H1 (cell line): ENCODE data around the gene EBF3. TPM values are rescaled to one million over a fixed set of nuclear protein-coding genes. Genes with fewer than 3 reads are reported as not detected.

Source experiments
- CTCF ChIA-PET: fragments of 300-600 bp; sonication (Branson Sonifier 250); formaldehyde crosslinking; loops from one replicate; lab custom pipeline; 2021; ENCODE audit not compliant: partially characterized antibody; lab: Charles Lee
- POLR2A ChIA-PET: fragments of 300-600 bp; sonication (Branson Sonifier 250); formaldehyde crosslinking; loops from one replicate; lab custom pipeline; 2021; ENCODE audit warnings: inconsistent platforms; ENCODE audit not compliant: partially characterized antibody; lab: Charles Lee
- DNase-seq, 2 experiments: peaks; one replicate each; pipeline versions ENCODE4 v3.0.0 to v3.0.0-alpha.2; 2010 to 2022; ENCODE audit warnings: low spot score in 2 of 2, low read depth in 1 of 2, mixed read lengths in 1 of 2
- FAIRE-seq: peaks from 2 replicates; lab custom pipeline; 2011; peaks lifted over from hg19 to GRCh38; lab: Jason Lieb, UNC
- H2AFZ ChIP-seq: 2 replicates; pipeline ENCODE4 v1.8.1; 2012; ENCODE audit warnings: low read length, inconsistent platforms
- H2AK5ac ChIP-seq: 2 replicates; pipeline ENCODE4 v1.6.1; 2013; ENCODE audit warnings: low read depth, low read length
- H2BK120ac ChIP-seq: replicated peaks from 2 replicates; pipeline ENCODE3; 2013; ENCODE audit warnings: low read depth, low read length, inconsistent platforms
- H2BK12ac ChIP-seq: 2 replicates; pipeline ENCODE4 v1.6.1; 2013; ENCODE audit warnings: low read depth, low read length
- H2BK15ac ChIP-seq: 2 replicates; pipeline ENCODE4 v1.6.1; 2013; ENCODE audit warnings: low read length
- H2BK20ac ChIP-seq: 2 replicates; pipeline ENCODE4 v1.6.1; 2013; ENCODE audit warnings: low read length
- H2BK5ac ChIP-seq: 2 replicates; pipeline ENCODE4 v1.6.1; 2013; ENCODE audit warnings: low read depth, low read length
- H3K14ac ChIP-seq: 2 replicates; pipeline ENCODE4 v1.6.1; 2013; ENCODE audit warnings: inconsistent platforms; ENCODE audit not compliant: insufficient read length
- H3K18ac ChIP-seq: 2 replicates; pipeline ENCODE4 v1.6.1; 2013; ENCODE audit warnings: low read length; ENCODE audit errors: extremely low read depth
- H3K23ac ChIP-seq: 2 replicates; pipeline ENCODE4 v1.6.1; 2013; ENCODE audit warnings: inconsistent platforms; ENCODE audit not compliant: insufficient read length
- H3K23me2 ChIP-seq: 2 replicates; pipeline ENCODE4 v1.6.1; 2013; ENCODE audit warnings: low read depth, low read length
- H3K27ac ChIP-seq: 2 replicates; pipeline ENCODE4 v1.6.1; 2011; ENCODE audit warnings: low read depth, low read length, inconsistent platforms
- H3K27me3 ChIP-seq, 4 experiments: replicated peaks in 1 of 4; 1 replicate in 1 of 4; 2 replicates in 3 of 4; pipeline versions ENCODE4 v1.6.1 to v1.8.1; 2011 to 2013; ENCODE audit warnings: low read length in 3 of 4, mild to moderate bottlenecking in 3 of 4, inconsistent platforms in 2 of 4, mixed read lengths in 2 of 4, moderate library complexity in 1 of 4; ENCODE audit not compliant: control insufficient read depth in 3 of 4, insufficient read depth in 3 of 4; ENCODE audit errors: extremely low read depth in 1 of 4
- H3K36me3 ChIP-seq, 4 experiments: 2 replicates each; pipeline versions ENCODE4 v1.6.1 to v1.8.1; 2011 to 2013; ENCODE audit warnings: mild to moderate bottlenecking in 4 of 4, low read length in 3 of 4, moderate library complexity in 2 of 4, control low read depth in 1 of 4, inconsistent platforms in 1 of 4; ENCODE audit not compliant: insufficient read depth in 4 of 4, control insufficient read depth in 2 of 4
- H3K4ac ChIP-seq: replicated peaks from 2 replicates; pipeline ENCODE3; 2013; ENCODE audit warnings: low read length, low read depth, mixed read lengths, inconsistent platforms; ENCODE audit not compliant: insufficient read length
- H3K4me1 ChIP-seq, 4 experiments: replicated peaks in 1 of 4; 1 replicate in 1 of 4; 2 replicates in 3 of 4; pipeline versions ENCODE4 v1.6.1 to v1.8.1; 2011 to 2013; ENCODE audit warnings: low read length in 3 of 4, inconsistent platforms in 2 of 4, mixed read lengths in 1 of 4; ENCODE audit not compliant: insufficient read depth in 4 of 4, control insufficient read depth in 3 of 4
- H3K4me2 ChIP-seq, 2 experiments: 2 replicates each; pipeline versions ENCODE4 v1.6.1 to v1.8.1; 2011 to 2013; ENCODE audit warnings: low read depth in 2 of 2, low read length in 2 of 2, control low read depth in 1 of 2, inconsistent platforms in 1 of 2, mild to moderate bottlenecking in 1 of 2; ENCODE audit not compliant: insufficient read depth in 1 of 2
- H3K4me3 ChIP-seq, 4 experiments: fragments of 200-600, 300-600 bp in 1 of 4; sonication (generic), shearing (Covaris generic), sonication (Bioruptor Twin) in 1 of 4; 2 replicates each; pipeline versions ENCODE4 v1.5.1 to v1.8.1; 2011 to 2016; ENCODE audit warnings: low read length in 4 of 4, low read depth in 3 of 4, control low read depth in 2 of 4, inconsistent platforms in 2 of 4, mild to moderate bottlenecking in 2 of 4, mixed read lengths in 1 of 4, moderate library complexity in 1 of 4; ENCODE audit not compliant: insufficient read depth in 2 of 4; ENCODE audit errors: extremely low read depth in 1 of 4
- H3K56ac ChIP-seq: replicated peaks from 2 replicates; pipeline ENCODE3; 2013; ENCODE audit warnings: low read depth, mild to moderate bottlenecking, mixed read lengths, low read length, inconsistent platforms; ENCODE audit not compliant: insufficient read length
- H3K79me1 ChIP-seq: 2 replicates; pipeline ENCODE4 v1.6.1; 2013; ENCODE audit warnings: low read depth, low read length, control low read depth
- H3K79me2 ChIP-seq, 2 experiments: 2 replicates each; pipeline versions ENCODE4 v1.6.1 to v1.8.1; 2012 to 2013; ENCODE audit warnings: low read length in 2 of 2, mild to moderate bottlenecking in 2 of 2, inconsistent platforms in 1 of 2; ENCODE audit not compliant: insufficient read depth in 2 of 2, control insufficient read depth in 1 of 2
- H3K9ac ChIP-seq, 4 experiments: replicated peaks in 1 of 4; 1 replicate in 1 of 4; 2 replicates in 3 of 4; pipeline versions ENCODE4 v1.6.1 to v1.8.1; 2011 to 2013; ENCODE audit warnings: low read depth in 3 of 4, low read length in 3 of 4, control low read depth in 2 of 4, mild to moderate bottlenecking in 2 of 4, moderate library complexity in 2 of 4, inconsistent platforms in 1 of 4; ENCODE audit errors: extremely low read depth in 1 of 4
- H3K9me3 ChIP-seq, 2 experiments: 2 replicates each; pipeline versions ENCODE4 v1.6.1 to v1.8.1; 2012 to 2013; ENCODE audit warnings: mild to moderate bottlenecking in 2 of 2, moderate library complexity in 2 of 2, control low read depth in 1 of 2, inconsistent platforms in 1 of 2, low read depth in 1 of 2, low read length in 1 of 2, mixed read lengths in 1 of 2; ENCODE audit not compliant: insufficient read depth in 2 of 2
- H4K20me1 ChIP-seq, 2 experiments: replicated peaks in 1 of 2; 2 replicates each; pipeline versions ENCODE3 to v1.8.1; 2011 to 2013; ENCODE audit warnings: inconsistent platforms in 2 of 2, low read length in 2 of 2, mild to moderate bottlenecking in 1 of 2; ENCODE audit not compliant: insufficient read depth in 2 of 2, control insufficient read depth in 1 of 2
- H4K5ac ChIP-seq: 2 replicates; pipeline ENCODE4 v1.6.1; 2013; ENCODE audit warnings: low read length, low read depth, mixed read lengths, inconsistent platforms; ENCODE audit not compliant: insufficient read length
- H4K8ac ChIP-seq: 2 replicates; pipeline ENCODE4 v1.8.0; 2013; ENCODE audit warnings: mild to moderate bottlenecking, moderate library complexity, low read length, inconsistent platforms; ENCODE audit not compliant: insufficient read depth; ENCODE audit errors: extremely low read depth
- H4K91ac ChIP-seq: replicated peaks from 2 replicates; pipeline ENCODE3; 2013; ENCODE audit warnings: low read length, mixed read lengths, inconsistent platforms; ENCODE audit not compliant: insufficient read length
- SUZ12 ChIP-seq: fragments of 200-600 bp; sonication (generic); IDR thresholded peaks from 2 replicates; pipeline ENCODE4 v1.6.1; 2012; ENCODE audit warnings: mild to moderate bottlenecking, inconsistent platforms, low read length, moderate library complexity, mixed read lengths
- WGBS, 2 experiments: shearing (Covaris generic) in 1 of 2; methylation state at CpG; one replicate each; pipeline versions ENCODE4 v1.1.6 to v1.1.7; 2013 to 2015; ENCODE audit warnings: low lambda C conversion rate in 2 of 2, mixed read lengths in 2 of 2, inconsistent platforms in 1 of 2, low coverage in 1 of 2, missing lambda C conversion rate in 1 of 2; ENCODE audit not compliant: insufficient replicate concordance in 2 of 2, insufficient coverage in 1 of 2, insufficient read length in 1 of 2; ENCODE audit errors: extremely low coverage in 1 of 2, missing lambda C conversion rate in 1 of 2; 5-methylcytosine and 5-hydroxymethylcytosine counted together
- polyA plus RNA-seq, 7 experiments: library from polyadenylated mRNA; depleted of rRNA in 3 of 7; stranded (reverse) in 5 of 7; unstranded in 2 of 7; fragments of >200 nt in 5 of 7; fragments of 200-250 nt in 2 of 7; gene quantifications; 1 replicate in 5 of 7; 2 replicates in 1 of 7; 4 replicates in 1 of 7; pipeline versions ENCODE4 v1.2.1 to v1.2.3, GENCODE V29; 2011 to 2013; ENCODE audit warnings: missing spikeins in 2 of 7, mixed read lengths in 2 of 7
- total RNA-seq: library from RNA; stranded (reverse); fragmentation: NEBNext Ultra II Directional; extraction: Animal tissue kit (Norgen Biotek cat#: 25700); gene quantifications from 2 replicates; pipeline ENCODE4 v1.2.1, GENCODE V29; 2021
- TF ChIP-seq, protein P1 (sequence below), 3 experiments: IDR thresholded peaks; 1 replicate in 2 of 3; 2 replicates in 1 of 3; pipeline versions ENCODE4 v1.5.1 to v1.6.1; 2011; ENCODE audit warnings: low read length in 3 of 3, mild to moderate bottlenecking in 3 of 3, inconsistent platforms in 2 of 3, low read depth in 1 of 3, moderate library complexity in 1 of 3; ENCODE audit not compliant: insufficient read depth in 1 of 3; ENCODE audit errors: control extremely low read depth in 1 of 3

EBF3 gene
- total and polyA plus RNA-seq, 2 of the 8 experiments (the other 6 are each of a cell fraction or from before 2014, with no cell fraction given) = 0.08 to 0.26 TPM

DNA sequence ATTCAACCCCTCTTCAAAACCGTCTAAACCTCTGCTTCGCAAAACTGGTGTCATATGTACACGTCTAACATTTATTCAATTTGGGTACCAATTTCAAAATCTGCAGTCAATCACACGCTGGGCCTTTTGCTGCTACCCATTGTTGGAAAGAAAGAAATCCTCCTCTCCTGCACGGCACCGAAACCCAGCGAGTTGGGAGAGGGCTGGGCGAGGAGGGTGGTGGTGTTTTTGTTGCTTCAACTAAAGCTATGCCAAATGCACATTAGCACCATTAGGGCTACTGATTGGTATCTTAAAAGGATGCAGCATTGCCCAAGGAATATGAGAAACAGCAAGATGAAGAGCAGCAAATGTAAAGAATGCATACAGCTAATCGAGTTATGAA, 7.8 kb downstream of the EBF3 start:
- no peaks in the 10 kb centered on the region for H3K9me3 ChIP-seq
- no peak overlapping the region for H2AFZ ChIP-seq
- POLR2A ChIA-PET = interaction anchor here (0.9 kb wide), 1 partner anchor 11 kb away, joined by 3 read pairs; no protein-coding TSS in a partner anchor
- WGBS, 2 experiments = 15% methylated on average over 9 of the region's 9 CpGs; no CpG with 5 or more reads in 1 of the 2 experiments
- CTCF ChIA-PET = interaction anchor here (0.8 to 1.2 kb wide), 7 partner anchors 12 to 80 kb away, joined by 3 to 8 read pairs (median 3); no protein-coding TSS in a partner anchor
- H3K79me2 ChIP-seq = no peaks in the 10 kb centered on the region
- TF ChIP-seq, protein P1, sequence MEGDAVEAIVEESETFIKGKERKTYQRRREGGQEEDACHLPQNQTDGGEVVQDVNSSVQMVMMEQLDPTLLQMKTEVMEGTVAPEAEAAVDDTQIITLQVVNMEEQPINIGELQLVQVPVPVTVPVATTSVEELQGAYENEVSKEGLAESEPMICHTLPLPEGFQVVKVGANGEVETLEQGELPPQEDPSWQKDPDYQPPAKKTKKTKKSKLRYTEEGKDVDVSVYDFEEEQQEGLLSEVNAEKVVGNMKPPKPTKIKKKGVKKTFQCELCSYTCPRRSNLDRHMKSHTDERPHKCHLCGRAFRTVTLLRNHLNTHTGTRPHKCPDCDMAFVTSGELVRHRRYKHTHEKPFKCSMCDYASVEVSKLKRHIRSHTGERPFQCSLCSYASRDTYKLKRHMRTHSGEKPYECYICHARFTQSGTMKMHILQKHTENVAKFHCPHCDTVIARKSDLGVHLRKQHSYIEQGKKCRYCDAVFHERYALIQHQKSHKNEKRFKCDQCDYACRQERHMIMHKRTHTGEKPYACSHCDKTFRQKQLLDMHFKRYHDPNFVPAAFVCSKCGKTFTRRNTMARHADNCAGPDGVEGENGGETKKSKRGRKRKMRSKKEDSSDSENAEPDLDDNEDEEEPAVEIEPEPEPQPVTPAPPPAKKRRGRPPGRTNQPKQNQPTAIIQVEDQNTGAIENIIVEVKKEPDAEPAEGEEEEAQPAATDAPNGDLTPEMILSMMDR (IDR thresholded peaks at IDR 0.05; ENCODE audit: control extremely low read depth in 1 of 3, insufficient read depth in 1 of 3, low read depth in 1 of 3, low read length in 3 of 3) = no peak
- peak; percentile 12; the same call in 1 of the 2 replicates for TF ChIP-seq SUZ12
- TF ChIP-seq, all 59 proteins: peak for 1
- H2BK15ac ChIP-seq = no peak overlapping the region
- no peak overlapping the region for H2BK12ac ChIP-seq
- no peak overlapping the region for H3K4ac ChIP-seq
- no peak overlapping the region for H3K14ac ChIP-seq
- H2BK5ac ChIP-seq = no peak overlapping the region
- H4K20me1 ChIP-seq = peaks cover 5 to 7% of the 10 kb centered on the region in 2 experiments
- peak; percentile 52 for FAIRE-seq
- H3K27ac ChIP-seq = no peak overlapping the region
- H3K56ac ChIP-seq = no peak overlapping the region
- H2BK20ac ChIP-seq = no peak overlapping the region
- no peak overlapping the region for H3K9ac ChIP-seq
- H2AK5ac ChIP-seq = no peak overlapping the region
- peak overlapping the region; percentile 48 to 72; a peak in 3 of 4 replicates for H3K4me2 ChIP-seq
- peaks cover 14 to 22% (median 17%) of the 10 kb centered on the region in 4 experiments for H3K4me1 ChIP-seq
- H4K91ac ChIP-seq = no peak overlapping the region
- H3K4me3 ChIP-seq = peak overlapping the region in 1 of 4 experiments; percentile 11; a peak in 1 of 8 replicates
- H3K27me3 ChIP-seq = peaks cover 42 to 83% (median 70%) of the 10 kb centered on the region in 4 experiments
- no peak overlapping the region for H4K5ac ChIP-seq
- H2BK120ac ChIP-seq = no peak overlapping the region
- H3K23ac ChIP-seq = no peak overlapping the region
- H3K36me3 ChIP-seq = no peaks in the 10 kb centered on the region; a peak in 1 of 8 replicates
- no peak overlapping the region for H4K8ac ChIP-seq
- no peak for DNase-seq
- H3K23me2 ChIP-seq = peaks cover 2% of the 10 kb centered on the region; the same call in 1 of the 2 replicates
- no peaks in the 10 kb centered on the region for H3K79me1 ChIP-seq
- no peak overlapping the region for H3K18ac ChIP-seq
